ENCODE results near the gene CRB3.

- TF ChIP-seq CTCF (conservative IDR thresholded peaks at IDR 0.05; ENCODE audit: low read length), result no peak
- TF ChIP-seq EZH2phosphoT487 (IDR thresholded peaks at IDR 0.05; ENCODE audit: borderline replicate concordance, low read depth, low read length), result no peak
Measured at GRCh38 chr19:6476155-6476895, 12.3 kb downstream of the CRB3 start.

Data from OCI-LY7 (cell line).